HG03103 (cell line): ENCODE results near the gene SH3PXD2A.

ENCODE experiments used
- ATAC-seq: cut with Tn5 transposase; IDR thresholded peaks from one replicate; pipeline ENCODE4 v1.9.1; 2021; ENCODE audit warnings: low read depth; ENCODE audit not compliant: unreplicated experiment

The SH3PXD2A gene

GRCh38 chr10:103559776-103560175 lies 295.6 kb downstream of the SH3PXD2A start:
- no peak for ATAC-seq

- ATAC-seq: no peak
Measured at GRCh38 chr10:103558911-103559310, 296.5 kb downstream of the SH3PXD2A start.

- no peak for ATAC-seq
Measured at GRCh38 chr10:103557455-103557854, 297.9 kb downstream of the SH3PXD2A start.

GRCh38 chr10:103556383-103557007 lies 298.9 kb downstream of the SH3PXD2A start:
- no peak for ATAC-seq

GRCh38 chr10:103555712-103556111 lies 299.7 kb downstream of the SH3PXD2A start:
- no peak for ATAC-seq

- ATAC-seq: no peak
Measured at GRCh38 chr10:103555325-103555649, 300.1 kb downstream of the SH3PXD2A start.

- no peak for ATAC-seq
Measured at GRCh38 chr10:103554488-103555324, 300.7 kb downstream of the SH3PXD2A start.

GRCh38 chr10:103553743-103554487 lies 301.5 kb downstream of the SH3PXD2A start:
- no peak for ATAC-seq

- ATAC-seq: no peak
Measured at GRCh38 chr10:103552856-103553742, 302.3 kb downstream of the SH3PXD2A start.

GRCh38 chr10:103551619-103552602 lies 303.5 kb downstream of the SH3PXD2A start:
- ATAC-seq: no peak

GRCh38 chr10:103550229-103550628 lies 305.1 kb downstream of the SH3PXD2A start:
- ATAC-seq: no peak

- ATAC-seq: no peak
Measured at GRCh38 chr10:103549349-103549685, 306.1 kb downstream of the SH3PXD2A start.

- ATAC-seq: no peak
Measured at GRCh38 chr10:103548581-103549348, 306.6 kb downstream of the SH3PXD2A start.

GRCh38 chr10:103548006-103548405 lies 307.4 kb downstream of the SH3PXD2A start:
- no peak for ATAC-seq

- ATAC-seq: no peak
Measured at GRCh38 chr10:103547391-103547946, 307.9 kb downstream of the SH3PXD2A start.

GRCh38 chr10:103546401-103546800 lies 309.0 kb downstream of the SH3PXD2A start:
- ATAC-seq: no peak

- no peak for ATAC-seq
Measured at GRCh38 chr10:103545771-103546281, 309.6 kb downstream of the SH3PXD2A start.

GRCh38 chr10:103545366-103545765 lies 310.0 kb downstream of the SH3PXD2A start:
- ATAC-seq: no peak
